ENCODE results near the gene CABLES2.

CABLES2 gene

DNA sequence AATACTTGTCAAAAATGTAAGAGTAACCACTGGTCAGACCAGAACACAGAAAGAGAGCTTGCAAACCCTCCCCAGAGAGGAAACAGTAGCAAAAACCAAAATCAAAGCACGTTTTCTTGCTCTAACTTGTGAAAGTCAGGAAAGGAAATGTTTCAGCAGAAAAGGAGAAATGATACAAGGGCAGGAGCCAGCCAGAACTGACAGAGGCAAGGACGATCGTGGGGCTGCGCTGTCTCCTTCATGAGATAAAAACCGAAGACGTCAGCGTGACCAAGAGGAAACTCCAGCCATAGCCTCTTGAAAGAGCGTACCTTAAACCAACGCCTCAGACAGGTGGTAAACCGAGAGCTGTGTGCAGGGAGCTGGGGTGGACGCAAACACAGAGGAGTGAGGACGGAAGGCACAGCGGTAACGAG lies 67.4 kb downstream of the CABLES2 start:
- Mint-ChIP-seq H3K27ac (peak overlapping the region; percentile 89), H3K27me3 (ENCODE audit: low read depth, poor library complexity) (peaks cover 3% of the 10 kb centered on the region), H3K4me1 (no peaks in the 10 kb centered on the region), H3K9me3 (no peaks in the 10 kb centered on the region), H3K4me3 (no peak overlapping the region), H3K36me3 (ENCODE audit: low read depth) (peaks cover 49% of the 10 kb centered on the region)
- TF ChIP-seq, protein P1, sequence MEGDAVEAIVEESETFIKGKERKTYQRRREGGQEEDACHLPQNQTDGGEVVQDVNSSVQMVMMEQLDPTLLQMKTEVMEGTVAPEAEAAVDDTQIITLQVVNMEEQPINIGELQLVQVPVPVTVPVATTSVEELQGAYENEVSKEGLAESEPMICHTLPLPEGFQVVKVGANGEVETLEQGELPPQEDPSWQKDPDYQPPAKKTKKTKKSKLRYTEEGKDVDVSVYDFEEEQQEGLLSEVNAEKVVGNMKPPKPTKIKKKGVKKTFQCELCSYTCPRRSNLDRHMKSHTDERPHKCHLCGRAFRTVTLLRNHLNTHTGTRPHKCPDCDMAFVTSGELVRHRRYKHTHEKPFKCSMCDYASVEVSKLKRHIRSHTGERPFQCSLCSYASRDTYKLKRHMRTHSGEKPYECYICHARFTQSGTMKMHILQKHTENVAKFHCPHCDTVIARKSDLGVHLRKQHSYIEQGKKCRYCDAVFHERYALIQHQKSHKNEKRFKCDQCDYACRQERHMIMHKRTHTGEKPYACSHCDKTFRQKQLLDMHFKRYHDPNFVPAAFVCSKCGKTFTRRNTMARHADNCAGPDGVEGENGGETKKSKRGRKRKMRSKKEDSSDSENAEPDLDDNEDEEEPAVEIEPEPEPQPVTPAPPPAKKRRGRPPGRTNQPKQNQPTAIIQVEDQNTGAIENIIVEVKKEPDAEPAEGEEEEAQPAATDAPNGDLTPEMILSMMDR (IDR thresholded peaks at IDR 0.05), result no peak
- no peak for DNase-seq

Measured in nephron progenitor cell (in vitro differentiated cells).